AG04450 (cell line): Measurements from ENCODE around the gene OR4K17. TPM values are rescaled to one million over a fixed set of nuclear protein-coding genes. Genes with fewer than 3 reads are reported as not detected.
"Not testable (repeated sequence)": the region's sequence is repeated elsewhere in the genome, so short reads cannot be mapped to it uniquely, and the experiment has no call there.

Experiments used
- CTCF ChIA-PET: fragments of 300-600, 350-600 bp; formaldehyde crosslinking; extraction: SDS; loops from one replicate; lab custom pipeline; 2022; ENCODE audit warnings: antibody characterized with exemption, inconsistent platforms; lab: Charles Lee
- POLR2A ChIA-PET: fragments of 350-600 bp; formaldehyde crosslinking; extraction: SDS; loops from one replicate; lab custom pipeline; 2021; ENCODE audit warnings: antibody characterized with exemption, inconsistent platforms; lab: Yijun Ruan, JAX
- DNase-seq: peaks from one replicate; pipeline ENCODE4 v3.0.0-alpha.2; 2011; ENCODE audit warnings: low read depth, low spot score
- H3K27ac ChIP-seq: one replicate; pipeline ENCODE4 v1.5.1; 2012; ENCODE audit warnings: low read depth, low read length, control low read depth
- H3K27me3 ChIP-seq: one replicate; pipeline ENCODE4 v1.6.0; 2012; ENCODE audit warnings: low read length; ENCODE audit not compliant: control insufficient read depth, insufficient read depth
- H3K4me3 ChIP-seq: 2 replicates; pipeline ENCODE4 v1.5.1; 2011; ENCODE audit warnings: mild to moderate bottlenecking, low read depth, low read length, control low read depth
- H3K9me3 ChIP-seq: 2 replicates; pipeline ENCODE4 v1.5.1; 2012; ENCODE audit warnings: low read length; ENCODE audit not compliant: control insufficient read depth, insufficient read depth
- CTCF ChIP-seq: IDR thresholded peaks from 2 replicates; pipeline ENCODE4 v1.5.1; 2011; ENCODE audit warnings: low read depth, low read length, control low read depth, inconsistent platforms
- polyA minus RNA-seq: library from RNA; depleted of rRNA, polyadenylated mRNA; stranded (reverse); fragments of >200 nt; gene quantifications from 2 replicates; pipeline ENCODE4 v1.2.3, GENCODE V29; 2011; rRNA and poly(A)+ RNA removed
- polyA plus RNA-seq: library from polyadenylated mRNA; depleted of rRNA; stranded (reverse); fragments of >200 nt; gene quantifications from 2 replicates; pipeline ENCODE4 v1.2.3, GENCODE V29; 2011; rRNA removed

Gene OR4K17
- polyA plus RNA-seq = not detected in 2 replicates
- polyA minus RNA-seq = not detected in 2 replicates

DNA sequence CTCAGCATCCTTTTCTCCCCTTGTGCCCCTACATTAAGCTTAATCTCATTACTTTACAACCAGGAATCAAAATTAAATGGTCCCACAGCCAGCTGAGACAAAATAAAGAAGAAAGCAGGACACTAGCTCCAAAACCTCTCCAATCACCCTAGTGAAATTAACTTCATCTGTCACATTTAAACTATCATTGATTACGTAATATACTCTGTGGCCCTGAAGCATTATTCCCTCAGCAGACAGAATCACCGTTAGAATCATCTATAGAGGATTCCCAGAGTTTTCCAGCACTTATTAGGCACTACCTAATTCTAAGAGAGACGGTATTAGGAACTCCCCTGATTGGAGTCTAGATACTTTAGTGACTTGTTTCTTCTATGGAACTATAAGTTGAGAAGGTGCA, at the start of gene OR4K17:
TSS of gene OR4K17 (plus strand) at position 302 of the 400 bp plus-strand sequence. CDS start 6,761 bp downstream, outside the sequence.
- Histone ChIP-seq H3K9me3 (no peaks in the 10 kb centered on the region), H3K27ac (no peak within 1 kb of the TSS), H3K4me3 (no peak within 1 kb of the TSS), H3K27me3 (no peaks in the 10 kb centered on the region)
- ChIA-PET POLR2A (no interaction called here), CTCF (no interaction called here)
- no peak for DNase-seq
- TF ChIP-seq CTCF = no peak

DNA sequence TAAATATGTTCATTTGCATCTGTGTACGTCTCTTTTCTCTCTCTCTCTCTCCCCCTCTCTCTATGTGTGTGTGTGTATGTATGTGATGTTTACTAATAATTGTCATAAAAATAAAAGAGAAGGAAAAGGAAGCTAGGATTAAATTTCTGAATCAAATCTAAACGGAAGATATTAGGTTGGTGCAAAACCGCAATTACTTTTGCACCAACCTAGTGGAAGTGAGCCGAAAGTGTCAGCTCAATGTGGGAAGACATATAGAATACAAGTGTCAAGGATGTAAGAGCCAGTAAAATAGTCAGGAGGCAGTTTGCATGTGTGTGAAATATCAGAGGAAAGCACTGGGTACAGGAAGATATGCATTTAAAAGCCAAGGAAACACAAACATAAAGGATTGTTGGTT, 18.5 kb upstream of the OR4K17 start:
- DNase-seq = no peak
- ChIA-PET POLR2A (no interaction called here), CTCF (no interaction called here)
- H3K27ac ChIP-seq = no peak overlapping the region
- H3K27me3 ChIP-seq = no peaks in the 10 kb centered on the region
- 0 out of 2 replicates have a peak, but pooled peaks cover 4% of the 10 kb centered on the region for H3K9me3 ChIP-seq
- H3K4me3 ChIP-seq = no peak overlapping the region
- no peak for TF ChIP-seq CTCF

DNA sequence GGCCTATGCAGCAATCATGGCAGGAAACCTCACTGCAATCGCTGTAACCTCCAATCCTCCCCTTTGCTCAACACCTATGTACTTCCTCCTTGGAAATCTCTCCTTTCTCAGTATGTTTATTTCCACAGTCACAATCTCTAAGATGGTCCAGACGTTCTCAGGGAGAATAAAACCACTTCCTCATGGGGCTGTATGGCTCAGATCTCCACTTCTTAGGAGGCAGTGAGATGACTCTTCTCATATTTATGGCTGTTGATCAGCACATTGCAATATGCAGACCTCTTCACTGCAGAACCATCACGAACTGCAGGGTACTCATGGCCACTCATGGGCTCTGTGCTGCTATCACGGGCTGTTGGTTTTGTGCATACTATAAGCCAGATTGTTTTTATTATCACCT, 17.1 kb upstream of the OR4K17 start:
- no peak for DNase-seq
- Histone ChIP-seq H3K27ac (no peak overlapping the region), H3K4me3 (no peak overlapping the region), H3K27me3 (no peaks in the 10 kb centered on the region), H3K9me3 (peaks cover 4% of the 10 kb centered on the region; the same call in 1 of the 2 replicates)
- ChIA-PET POLR2A (no interaction called here), CTCF (no interaction called here)
- TF ChIP-seq CTCF = no peak

GRCh38 chr14:20098926-20099770, 11.4 kb upstream of the OR4K17 start:
- DNase-seq, POLR2A ChIA-PET, CTCF ChIA-PET: not testable (repeated sequence)

GRCh38 chr14:20112321-20112720, 1.8 kb downstream of the OR4K17 start:
- CTCF ChIA-PET = no interaction called here
- no peak for DNase-seq
- Histone ChIP-seq H3K9me3 (no peaks in the 10 kb centered on the region), H3K4me3 (no peak overlapping the region), H3K27ac (no peak overlapping the region), H3K27me3 (no peaks in the 10 kb centered on the region)
- POLR2A ChIA-PET = no interaction called here
- TF ChIP-seq CTCF = no peak

More at GRCh38 chr14:20098926-20099770, 11.4 kb upstream of the OR4K17 start:
- not testable (repeated sequence) for H3K27me3 ChIP-seq, H3K27ac ChIP-seq, H3K4me3 ChIP-seq
- H3K9me3 ChIP-seq = peaks cover 23% of the 10 kb centered on the region
